Lower leg skin (tissue), 4 donors: ENCODE results near the gene ZNF526. TPM values are rescaled to one million over a fixed set of nuclear protein-coding genes. Genes with fewer than 3 reads are reported as not detected.

Experiments used
- DNase-seq, 2 donors: peaks; one replicate each; pipeline ENCODE4 v3.0.0-alpha.2; 2019; ENCODE audit warnings: low spot score in 2 of 2
- H3K4me3 ChIP-seq: fragments of 200-600 bp; sonication (generic); 2 replicates; pipeline ENCODE4 v1.5.1; 2017; ENCODE audit warnings: mild to moderate bottlenecking, low read depth; ENCODE audit not compliant: poor library complexity, severe bottlenecking
- POLR2A ChIP-seq, 2 donors: fragments of 450-650 bp; IDR thresholded peaks; one replicate each; pipeline ENCODE4 v1.6.1; 2016 to 2017; ENCODE audit warnings: antibody characterized with exemption in 2 of 2, mild to moderate bottlenecking in 1 of 2, moderate library complexity in 1 of 2
- WGBS, 2 donors: methylation state at CpG; one replicate each; pipeline ENCODE4 v1.1.5; 2018; 5-methylcytosine and 5-hydroxymethylcytosine counted together
- intact Hi-C: fragments of 100-400 bp; cut with DNase I; formaldehyde crosslinking; loops from one replicate; pipeline ENCODE4 v1.15.0; 2023; ENCODE audit warnings: low total_unique reads
- total RNA-seq, 4 donors: library from RNA; depleted of rRNA; stranded (reverse); fragments of >200 nt; gene quantifications; one replicate each; pipeline ENCODE4 v1.1.0, GENCODE V29; 2016
- TF ChIP-seq, protein P1 (sequence below), 3 donors: fragments of 450-650 bp; IDR thresholded peaks; one replicate each; pipeline ENCODE4 v1.5.1; 2016; ENCODE audit warnings: antibody characterized with exemption in 3 of 3, mild to moderate bottlenecking in 3 of 3, moderate library complexity in 2 of 3

Gene ZNF526
- total RNA-seq, 4 donors from 2014 or later, result 6.9 to 10.7 (median 8.6) TPM

GRCh38 chr19:42208612-42209011 lies 11.5 kb upstream of the ZNF526 start:
- WGBS, 2 donors, result 75 to 77% methylated on average over 11 of the region's 11 CpGs
- H3K4me3 ChIP-seq, result no peak overlapping the region
- intact Hi-C loops, result no loop called here
- no peak for DNase-seq
- TF ChIP-seq POLR2A (IDR thresholded peaks at IDR 0.05), result no peak
- TF ChIP-seq, protein P1, sequence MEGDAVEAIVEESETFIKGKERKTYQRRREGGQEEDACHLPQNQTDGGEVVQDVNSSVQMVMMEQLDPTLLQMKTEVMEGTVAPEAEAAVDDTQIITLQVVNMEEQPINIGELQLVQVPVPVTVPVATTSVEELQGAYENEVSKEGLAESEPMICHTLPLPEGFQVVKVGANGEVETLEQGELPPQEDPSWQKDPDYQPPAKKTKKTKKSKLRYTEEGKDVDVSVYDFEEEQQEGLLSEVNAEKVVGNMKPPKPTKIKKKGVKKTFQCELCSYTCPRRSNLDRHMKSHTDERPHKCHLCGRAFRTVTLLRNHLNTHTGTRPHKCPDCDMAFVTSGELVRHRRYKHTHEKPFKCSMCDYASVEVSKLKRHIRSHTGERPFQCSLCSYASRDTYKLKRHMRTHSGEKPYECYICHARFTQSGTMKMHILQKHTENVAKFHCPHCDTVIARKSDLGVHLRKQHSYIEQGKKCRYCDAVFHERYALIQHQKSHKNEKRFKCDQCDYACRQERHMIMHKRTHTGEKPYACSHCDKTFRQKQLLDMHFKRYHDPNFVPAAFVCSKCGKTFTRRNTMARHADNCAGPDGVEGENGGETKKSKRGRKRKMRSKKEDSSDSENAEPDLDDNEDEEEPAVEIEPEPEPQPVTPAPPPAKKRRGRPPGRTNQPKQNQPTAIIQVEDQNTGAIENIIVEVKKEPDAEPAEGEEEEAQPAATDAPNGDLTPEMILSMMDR (IDR thresholded peaks at IDR 0.05), result no peak

DNA sequence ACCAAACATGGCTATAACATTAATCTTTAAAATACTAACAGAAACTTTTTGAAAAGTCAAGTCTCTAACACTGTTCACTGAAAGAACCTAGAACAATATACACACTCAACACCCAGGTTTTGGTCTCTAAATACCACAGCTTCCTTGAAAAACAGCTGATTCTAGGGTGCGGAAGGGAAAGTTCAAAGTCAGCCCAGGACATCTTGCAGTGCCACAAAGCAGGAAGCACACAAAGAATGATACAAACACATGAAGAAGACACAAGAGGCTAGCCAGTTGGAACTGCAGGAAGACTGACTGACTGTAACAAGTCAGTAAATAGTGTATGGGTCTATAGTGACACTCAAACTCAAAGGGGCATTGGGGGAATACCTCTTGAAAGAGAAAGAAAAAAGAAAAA lies 7.2 kb upstream of the ZNF526 start:
- no peak for DNase-seq
- no peak overlapping the region for H3K4me3 ChIP-seq
- intact Hi-C loops, result no loop called here
- WGBS, 2 donors, result 86 to 90% methylated on average over 1 of the region's 1 CpG
- TF ChIP-seq POLR2A (IDR thresholded peaks at IDR 0.05), result no peak
- TF ChIP-seq, protein P1 (IDR thresholded peaks at IDR 0.05), result no peak

GRCh38 chr19:42214810-42215485 lies 5.2 kb upstream of the ZNF526 start:
- intact Hi-C loops, result no loop called here
- H3K4me3 ChIP-seq, result no peak overlapping the region
- DNase-seq, result no peak
- 77 to 78% methylated on average over 11 of the region's 11 CpGs for WGBS, 2 donors
- TF ChIP-seq, protein P1 (IDR thresholded peaks at IDR 0.05), result no peak
- no peak for TF ChIP-seq POLR2A (IDR thresholded peaks at IDR 0.05)

DNA sequence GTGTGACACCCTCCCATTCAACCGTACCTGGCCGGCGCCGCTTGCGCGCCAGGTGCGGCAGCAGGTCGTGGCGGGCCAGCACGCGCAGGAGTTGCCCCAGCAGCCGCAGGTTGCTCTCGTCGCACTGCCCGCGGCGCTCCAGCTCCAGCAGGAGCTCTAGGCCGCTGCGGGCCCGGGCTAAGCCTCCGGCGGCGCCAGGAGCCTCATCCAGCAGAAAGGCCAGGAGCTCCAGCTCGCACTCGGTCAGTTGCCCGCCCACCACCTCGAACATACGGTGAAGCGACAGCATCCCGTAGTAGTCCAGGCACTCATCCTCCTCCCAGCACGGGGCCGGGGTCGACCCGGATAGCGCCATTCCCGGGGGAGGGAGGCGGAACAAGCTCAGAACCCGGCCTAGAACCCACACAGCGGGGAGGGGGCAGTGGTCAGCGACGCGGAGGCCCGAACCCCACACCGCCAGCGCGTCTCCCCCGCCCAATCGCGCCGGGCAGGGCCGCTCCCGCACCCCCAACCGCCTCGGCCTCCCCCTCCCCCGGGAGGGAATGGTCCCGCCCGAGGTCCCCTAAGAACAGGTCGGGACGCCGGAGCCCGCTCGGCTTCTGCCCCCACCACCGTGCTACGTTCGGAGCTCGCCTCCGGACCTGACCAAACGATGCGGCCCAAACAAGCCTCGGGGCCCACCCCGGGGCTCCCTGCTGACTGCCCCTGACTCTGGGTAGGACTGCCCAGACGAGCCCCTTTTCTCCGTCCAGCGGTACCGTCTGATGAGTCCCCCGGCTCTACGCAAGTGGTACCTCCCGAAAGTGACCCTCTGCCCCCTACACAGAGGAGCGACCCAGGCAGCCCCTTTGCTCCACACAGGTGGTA lies 3.2 kb upstream of the ZNF526 start:
- TF ChIP-seq POLR2A (IDR thresholded peaks at IDR 0.05), result no peak
- TF ChIP-seq, protein P1 (IDR thresholded peaks at IDR 0.05), result no peak
- peak overlapping the region; percentile 91 for H3K4me3 ChIP-seq
- intact Hi-C loops, result no loop called here
- peak in 1 of 2 donors; percentile 91 for DNase-seq
- WGBS, 2 donors, result 2 to 6% methylated on average over 20 to 34 of the region's 79 CpGs

DNA sequence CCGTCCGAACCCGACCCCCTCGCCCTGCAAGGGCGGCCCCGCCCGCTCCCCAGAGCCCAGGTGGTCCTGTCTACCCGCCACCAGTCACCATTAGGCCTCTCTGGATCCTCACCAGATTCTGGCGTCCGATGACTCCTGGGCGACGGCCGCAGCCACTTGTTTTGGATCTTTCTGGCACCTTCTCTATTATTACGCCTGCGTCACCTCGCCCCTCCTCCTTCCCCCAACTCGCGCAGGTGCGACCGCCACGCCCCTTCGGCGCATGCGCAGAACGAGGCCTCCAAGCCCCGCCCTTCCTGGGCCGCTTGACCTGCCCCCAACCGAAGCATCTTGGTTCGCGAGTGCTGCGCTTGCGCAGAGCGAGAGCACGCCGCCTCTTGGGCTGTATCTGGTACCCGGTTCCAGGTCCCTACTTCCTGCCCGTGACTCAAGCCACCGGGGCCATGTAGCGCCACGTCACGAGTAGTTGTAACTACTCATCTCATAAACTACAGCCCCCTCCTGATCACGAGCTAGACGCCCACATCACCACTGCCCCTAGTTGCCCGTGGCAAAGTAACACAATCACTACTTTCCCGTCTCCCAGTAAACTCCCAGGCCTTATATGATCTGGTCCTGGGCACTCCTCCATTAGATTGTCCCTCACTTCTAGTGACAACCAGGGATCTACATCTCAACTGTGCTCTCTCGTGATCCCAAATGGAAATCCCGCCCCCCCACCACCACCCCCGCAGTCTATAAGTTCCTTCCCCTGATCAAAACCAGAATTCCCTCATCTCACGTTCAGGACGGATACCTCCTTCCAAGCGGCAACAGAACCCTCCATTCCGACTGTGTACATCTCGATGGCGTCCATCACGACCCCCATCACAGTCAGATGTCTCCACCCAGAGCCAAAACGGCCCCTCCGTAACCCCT lies 2.3 kb upstream of the ZNF526 start, which contains the start of gene DEDD2:
Gene DEDD2, minus strand, starts transcription at position 158 of the 918 bp plus-strand sequence. CDS start 670 bp downstream, outside the sequence.
- peak; percentile 97 to 100 for DNase-seq
- WGBS, 2 donors, result 13 to 14% methylated on average over 56 to 57 of the region's 57 CpGs
- peak in 1 of 2 donors; percentile 22 for TF ChIP-seq POLR2A (IDR thresholded peaks at IDR 0.05)
- TF ChIP-seq, protein P1 (IDR thresholded peaks at IDR 0.05), result no peak
- H3K4me3 ChIP-seq, result peak within 1 kb of the TSS; percentile 91
- intact Hi-C loops, result no loop called here
